Keratinocyte (primary cell): ENCODE measurements around the gene UNC5A.

Source experiments
- EZH2 ChIP-seq: IDR thresholded peaks from one replicate; pipeline ENCODE4 v1.6.1; 2012; ENCODE audit warnings: inconsistent platforms, mild to moderate bottlenecking, low read length, moderate library complexity
- TF ChIP-seq, protein P1 (sequence below), 3 experiments: IDR thresholded peaks in 1 of 3; conservative IDR thresholded peaks in 1 of 3; optimal IDR thresholded peaks in 1 of 3; 2 replicates in 2 of 3; 3 replicates in 1 of 3; pipeline versions ENCODE3 to v1.5.1; 2011; ENCODE audit warnings: low read length in 3 of 3, mild to moderate bottlenecking in 3 of 3, moderate library complexity in 2 of 3, control low read depth in 1 of 3, inconsistent platforms in 1 of 3; ENCODE audit not compliant: insufficient read depth in 2 of 3; ENCODE audit errors: extremely low read depth in 1 of 3

GRCh38 chr5:176904276-176904675 lies 93.9 kb downstream of the UNC5A start:
- TF ChIP-seq, protein P1, sequence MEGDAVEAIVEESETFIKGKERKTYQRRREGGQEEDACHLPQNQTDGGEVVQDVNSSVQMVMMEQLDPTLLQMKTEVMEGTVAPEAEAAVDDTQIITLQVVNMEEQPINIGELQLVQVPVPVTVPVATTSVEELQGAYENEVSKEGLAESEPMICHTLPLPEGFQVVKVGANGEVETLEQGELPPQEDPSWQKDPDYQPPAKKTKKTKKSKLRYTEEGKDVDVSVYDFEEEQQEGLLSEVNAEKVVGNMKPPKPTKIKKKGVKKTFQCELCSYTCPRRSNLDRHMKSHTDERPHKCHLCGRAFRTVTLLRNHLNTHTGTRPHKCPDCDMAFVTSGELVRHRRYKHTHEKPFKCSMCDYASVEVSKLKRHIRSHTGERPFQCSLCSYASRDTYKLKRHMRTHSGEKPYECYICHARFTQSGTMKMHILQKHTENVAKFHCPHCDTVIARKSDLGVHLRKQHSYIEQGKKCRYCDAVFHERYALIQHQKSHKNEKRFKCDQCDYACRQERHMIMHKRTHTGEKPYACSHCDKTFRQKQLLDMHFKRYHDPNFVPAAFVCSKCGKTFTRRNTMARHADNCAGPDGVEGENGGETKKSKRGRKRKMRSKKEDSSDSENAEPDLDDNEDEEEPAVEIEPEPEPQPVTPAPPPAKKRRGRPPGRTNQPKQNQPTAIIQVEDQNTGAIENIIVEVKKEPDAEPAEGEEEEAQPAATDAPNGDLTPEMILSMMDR (optimal IDR thresholded peaks at IDR 0.05 in 1 of 3, IDR thresholded peaks at IDR 0.05 in 1 of 3, conservative IDR thresholded peaks at IDR 0.05 in 1 of 3; ENCODE audit: extremely low read depth in 1 of 3, insufficient read depth in 2 of 3, low read length in 3 of 3) = no peak
- TF ChIP-seq EZH2 = no peak
